ENCODE results near the gene WNK1.

- TF ChIP-seq, protein P1, sequence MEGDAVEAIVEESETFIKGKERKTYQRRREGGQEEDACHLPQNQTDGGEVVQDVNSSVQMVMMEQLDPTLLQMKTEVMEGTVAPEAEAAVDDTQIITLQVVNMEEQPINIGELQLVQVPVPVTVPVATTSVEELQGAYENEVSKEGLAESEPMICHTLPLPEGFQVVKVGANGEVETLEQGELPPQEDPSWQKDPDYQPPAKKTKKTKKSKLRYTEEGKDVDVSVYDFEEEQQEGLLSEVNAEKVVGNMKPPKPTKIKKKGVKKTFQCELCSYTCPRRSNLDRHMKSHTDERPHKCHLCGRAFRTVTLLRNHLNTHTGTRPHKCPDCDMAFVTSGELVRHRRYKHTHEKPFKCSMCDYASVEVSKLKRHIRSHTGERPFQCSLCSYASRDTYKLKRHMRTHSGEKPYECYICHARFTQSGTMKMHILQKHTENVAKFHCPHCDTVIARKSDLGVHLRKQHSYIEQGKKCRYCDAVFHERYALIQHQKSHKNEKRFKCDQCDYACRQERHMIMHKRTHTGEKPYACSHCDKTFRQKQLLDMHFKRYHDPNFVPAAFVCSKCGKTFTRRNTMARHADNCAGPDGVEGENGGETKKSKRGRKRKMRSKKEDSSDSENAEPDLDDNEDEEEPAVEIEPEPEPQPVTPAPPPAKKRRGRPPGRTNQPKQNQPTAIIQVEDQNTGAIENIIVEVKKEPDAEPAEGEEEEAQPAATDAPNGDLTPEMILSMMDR (IDR thresholded peaks at IDR 0.05), result no peak
- TF ChIP-seq EP300 (IDR thresholded peaks at IDR 0.05), result no peak
- TF ChIP-seq POLR2AphosphoS5 (IDR thresholded peaks at IDR 0.05), result no peak
These were observed 195.9 kb downstream of the WNK1 start for GRCh38 chr12:948238-948637.
